OCI-LY7 (cell line): ENCODE measurements around the gene TNIK.

Experiments
- EZH2phosphoT487 ChIP-seq: fragments of 200-600 bp; sonication (generic); IDR thresholded peaks from 2 replicates; pipeline ENCODE4 v1.6.1; 2018; ENCODE audit warnings: low read depth, borderline replicate concordance, mild to moderate bottlenecking, mixed run types, antibody characterized with exemption, low read length, moderate library complexity, mixed read lengths
- TF ChIP-seq, protein P1 (sequence below): fragments of 200-600 bp; sonication (generic); conservative IDR thresholded peaks from 2 replicates; pipeline ENCODE4 v1.5.1; 2014; ENCODE audit warnings: mild to moderate bottlenecking, antibody characterized with exemption, low read length, moderate library complexity, mixed read lengths

- TF ChIP-seq, protein P1, sequence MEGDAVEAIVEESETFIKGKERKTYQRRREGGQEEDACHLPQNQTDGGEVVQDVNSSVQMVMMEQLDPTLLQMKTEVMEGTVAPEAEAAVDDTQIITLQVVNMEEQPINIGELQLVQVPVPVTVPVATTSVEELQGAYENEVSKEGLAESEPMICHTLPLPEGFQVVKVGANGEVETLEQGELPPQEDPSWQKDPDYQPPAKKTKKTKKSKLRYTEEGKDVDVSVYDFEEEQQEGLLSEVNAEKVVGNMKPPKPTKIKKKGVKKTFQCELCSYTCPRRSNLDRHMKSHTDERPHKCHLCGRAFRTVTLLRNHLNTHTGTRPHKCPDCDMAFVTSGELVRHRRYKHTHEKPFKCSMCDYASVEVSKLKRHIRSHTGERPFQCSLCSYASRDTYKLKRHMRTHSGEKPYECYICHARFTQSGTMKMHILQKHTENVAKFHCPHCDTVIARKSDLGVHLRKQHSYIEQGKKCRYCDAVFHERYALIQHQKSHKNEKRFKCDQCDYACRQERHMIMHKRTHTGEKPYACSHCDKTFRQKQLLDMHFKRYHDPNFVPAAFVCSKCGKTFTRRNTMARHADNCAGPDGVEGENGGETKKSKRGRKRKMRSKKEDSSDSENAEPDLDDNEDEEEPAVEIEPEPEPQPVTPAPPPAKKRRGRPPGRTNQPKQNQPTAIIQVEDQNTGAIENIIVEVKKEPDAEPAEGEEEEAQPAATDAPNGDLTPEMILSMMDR = no peak
- TF ChIP-seq EZH2phosphoT487 = no peak
Measured at GRCh38 chr3:171057072-171057471, 403.1 kb downstream of the TNIK start.
